ENCODE measurements around the gene FARP1.

DNA sequence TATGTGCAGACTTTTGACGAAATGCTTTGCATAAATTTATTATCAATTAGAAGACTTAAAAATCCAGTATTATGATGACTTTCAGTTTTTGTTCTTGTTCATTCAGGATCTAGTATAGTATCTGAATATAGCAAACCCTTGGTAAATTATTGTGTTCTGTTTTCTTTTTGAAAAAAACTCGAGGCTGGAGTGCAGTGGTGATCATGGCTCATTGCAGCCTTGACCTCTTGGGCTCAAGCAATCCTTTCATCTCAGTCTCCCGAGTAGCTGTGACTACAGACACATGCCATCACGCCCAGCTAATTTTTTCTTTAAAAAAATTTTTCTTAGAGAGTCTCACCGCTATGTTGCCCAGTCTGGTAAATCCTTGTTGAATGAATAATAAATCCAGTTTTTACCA is 4.6 kb downstream of the FARP1 start:
- TF ChIP-seq MAX (IDR thresholded peaks at IDR 0.05) (no peak), RXRA (IDR thresholded peaks at IDR 0.05; ENCODE audit: insufficient read depth, low read depth, low read length) (no peak), POLR2A (IDR thresholded peaks at IDR 0.05; ENCODE audit: control extremely low read depth in 1 of 2, low read depth in 2 of 2, low read length in 2 of 2) (no peak)

Data from H1 (cell line).